Measurements from ENCODE around the gene KLF14. TPM values are rescaled to one million over a fixed set of nuclear protein-coding genes. Genes with fewer than 3 reads are reported as not detected.
"Not testable (repeated sequence)": the region's sequence is repeated elsewhere in the genome, so short reads cannot be mapped to it uniquely, and the experiment has no call there.

KLF14 gene
- under 1 TPM; 0.56 to 0.77 (median 0.68) TPM for polyA plus RNA-seq (ENCODE audit: insufficient read length in 4 of 4)

DNA sequence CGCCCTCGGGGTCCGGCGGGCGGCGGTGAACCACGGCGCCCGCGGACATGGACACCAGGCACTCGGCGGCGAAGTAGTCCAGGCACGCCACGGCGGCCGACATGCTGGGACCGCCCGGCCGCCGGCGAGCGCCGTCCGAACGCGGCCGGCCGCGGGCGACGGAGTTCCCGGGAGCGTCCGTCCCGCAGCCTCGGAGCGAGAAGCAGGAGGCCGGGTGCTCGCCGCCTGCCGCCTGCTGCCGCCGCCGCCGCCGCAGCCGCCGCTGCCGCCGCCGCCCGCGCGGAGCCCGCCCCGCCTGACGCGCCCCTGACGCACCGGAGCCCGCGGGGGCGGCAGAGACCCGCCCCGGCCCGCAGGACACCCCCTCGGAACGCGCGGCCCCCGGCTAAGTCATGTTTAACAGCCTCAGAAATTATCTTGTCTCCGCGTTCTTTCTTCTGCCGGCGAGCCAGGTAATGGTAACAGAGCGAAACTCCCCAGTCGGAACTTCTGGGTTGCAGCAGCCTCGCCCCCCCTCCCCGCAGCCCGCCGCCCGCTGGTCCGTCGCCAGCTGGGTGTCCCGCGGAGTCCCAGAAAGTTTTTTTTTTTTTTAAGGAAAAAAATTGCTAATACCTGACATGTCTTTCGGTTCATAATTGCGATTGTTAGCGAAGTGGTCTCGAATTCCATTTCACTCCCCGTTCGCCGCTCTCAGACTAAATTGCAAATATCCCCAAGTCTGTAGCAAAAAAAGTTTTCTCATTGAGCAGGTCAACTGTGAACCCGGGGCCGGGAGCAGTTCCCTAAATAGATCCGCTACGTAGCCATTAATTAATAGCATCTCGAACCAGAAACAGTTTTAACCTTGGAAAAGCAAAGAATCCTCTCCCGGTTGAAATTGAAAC is at the start of gene KLF14:
TSS of gene KLF14 (minus strand) at position 277 of the 884 bp plus-strand sequence. CDS start at position 103, 174 bp downstream.
- DNase-seq (ENCODE audit: low read depth in 4 of 4, low spot score in 3 of 4): peak in 1 of 4 donors; percentile 27

DNA sequence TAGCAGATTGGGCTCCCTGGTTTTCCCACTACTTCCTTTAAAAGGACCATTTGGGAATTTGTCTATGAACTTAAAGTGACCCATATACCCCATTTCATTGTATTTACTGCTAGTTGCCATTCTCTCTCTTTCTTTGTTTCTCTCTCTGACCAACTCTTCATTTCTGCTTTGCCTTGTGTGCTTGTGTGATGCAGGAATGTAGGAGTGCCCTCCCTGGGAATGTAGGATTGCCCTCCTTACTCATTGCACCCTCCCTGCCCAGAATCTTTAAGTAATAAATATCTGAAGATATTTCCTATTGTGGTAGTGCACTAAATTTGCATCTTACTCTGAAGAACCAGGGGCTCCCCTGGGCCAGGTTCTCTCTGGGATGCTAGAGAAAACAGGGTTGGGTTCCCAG is 47.3 kb upstream of the KLF14 start:
- no peak for DNase-seq (ENCODE audit: low read depth in 4 of 4, low spot score in 3 of 4)

- no peak for DNase-seq (ENCODE audit: low read depth in 4 of 4, low spot score in 3 of 4)
Measured at GRCh38 chr7:130777426-130777825, 43.4 kb upstream of the KLF14 start.

DNA sequence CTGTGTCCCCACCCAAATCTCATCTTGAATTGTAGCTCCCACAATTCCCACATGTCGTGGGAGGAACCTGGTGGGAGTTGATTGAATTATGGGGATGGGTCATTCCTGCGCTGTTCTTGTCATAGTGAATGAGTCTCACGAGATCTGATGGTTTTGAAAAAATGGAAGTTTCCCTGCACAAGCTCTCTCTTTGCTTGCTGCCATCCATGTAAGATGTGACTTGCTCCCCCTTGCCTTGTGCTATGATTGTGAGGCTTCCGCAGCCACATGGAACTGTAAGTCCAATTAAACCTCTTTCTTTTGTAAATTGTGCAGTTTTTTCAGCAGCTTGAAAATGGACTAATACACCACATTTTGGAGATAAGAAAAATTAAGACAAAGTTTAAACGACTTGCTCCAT is 38.4 kb upstream of the KLF14 start:
- DNase-seq (ENCODE audit: low read depth in 4 of 4, low spot score in 3 of 4): not testable (repeated sequence)

GRCh38 chr7:130768854-130769253 is 34.8 kb upstream of the KLF14 start:
- DNase-seq (ENCODE audit: low read depth in 4 of 4, low spot score in 3 of 4): no peak

- not testable (repeated sequence) for DNase-seq (ENCODE audit: low read depth in 4 of 4, low spot score in 3 of 4)
Measured at GRCh38 chr7:130764569-130764968, 30.6 kb upstream of the KLF14 start.

DNA sequence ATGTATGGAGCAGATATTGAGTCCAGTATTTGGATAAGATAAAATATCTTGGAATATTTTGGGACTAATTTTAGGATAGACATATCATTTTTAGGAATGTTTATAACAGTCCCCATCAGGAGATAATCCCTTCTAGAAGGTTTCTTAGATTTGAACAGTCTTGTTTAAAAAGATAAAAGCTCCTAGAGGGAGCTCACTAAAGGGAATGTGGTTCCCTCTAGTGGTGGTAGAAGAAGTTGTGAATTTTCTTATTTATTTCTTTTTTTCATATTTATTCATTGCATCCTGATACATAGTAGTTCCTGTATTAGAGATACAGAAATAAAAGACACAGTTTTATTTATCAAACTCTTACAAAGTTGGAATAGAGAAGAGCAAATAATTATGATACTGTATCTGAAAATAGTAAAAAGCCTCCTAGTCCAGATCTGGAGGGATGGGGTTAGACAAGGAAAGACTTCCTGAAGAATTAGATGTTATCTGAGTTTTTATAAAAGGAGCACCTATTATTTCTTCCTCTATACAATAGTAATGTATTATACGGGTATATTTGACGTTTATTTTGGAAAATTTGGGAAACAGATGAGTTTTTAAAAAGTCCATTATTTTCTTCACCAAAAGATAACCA is 24.5 kb upstream of the KLF14 start:
- DNase-seq (ENCODE audit: low read depth in 4 of 4, low spot score in 3 of 4): peak in 1 of 4 donors; percentile 37

- no peak for DNase-seq (ENCODE audit: low read depth in 4 of 4, low spot score in 3 of 4)
Measured at GRCh38 chr7:130756316-130756715, 22.3 kb upstream of the KLF14 start.

GRCh38 chr7:130752424-130752823 is 18.4 kb upstream of the KLF14 start:
- no peak for DNase-seq (ENCODE audit: low read depth in 4 of 4, low spot score in 3 of 4)

- DNase-seq (ENCODE audit: low read depth in 4 of 4, low spot score in 3 of 4): no peak
Measured at GRCh38 chr7:130750755-130751154, 16.7 kb upstream of the KLF14 start.

DNA sequence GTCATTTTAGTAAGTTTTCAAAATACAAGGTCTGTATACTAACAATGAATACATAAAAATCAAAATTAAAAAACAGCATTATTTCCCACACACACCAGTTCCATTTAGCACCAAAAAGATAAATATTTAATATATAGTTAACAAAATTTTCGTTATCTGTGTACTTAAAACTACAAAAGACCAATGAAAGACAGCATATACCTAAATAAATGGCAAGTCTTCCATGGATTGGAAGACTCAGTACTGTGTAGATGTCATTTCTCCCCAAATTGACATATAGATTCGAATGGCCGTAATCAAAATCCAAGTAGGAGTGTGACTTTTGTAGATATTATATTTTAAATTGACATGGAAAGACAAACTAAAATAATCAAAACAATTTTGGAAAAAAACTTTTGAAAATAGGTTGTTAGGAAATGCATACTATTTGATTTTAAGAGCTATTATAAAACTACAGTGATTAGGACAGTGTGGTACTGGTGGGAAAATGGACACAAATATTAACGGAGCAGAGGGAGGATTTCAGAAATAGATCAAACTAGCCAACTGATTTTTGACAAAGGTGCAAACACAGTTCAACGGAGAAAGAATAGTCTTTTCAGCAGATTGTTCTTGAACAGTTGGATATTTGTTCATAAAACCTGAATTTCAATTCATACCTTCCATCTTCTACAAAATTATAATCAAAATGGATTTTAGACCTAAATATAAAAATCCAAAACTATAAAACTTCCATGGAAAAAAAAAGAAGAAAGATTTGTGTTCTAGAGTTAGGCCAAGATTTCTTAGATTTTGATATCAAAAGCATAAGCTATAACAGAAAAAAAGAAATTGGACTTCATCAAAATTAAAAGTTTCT is 14.8 kb upstream of the KLF14 start:
- DNase-seq (ENCODE audit: low read depth in 4 of 4, low spot score in 3 of 4): no peak

DNA sequence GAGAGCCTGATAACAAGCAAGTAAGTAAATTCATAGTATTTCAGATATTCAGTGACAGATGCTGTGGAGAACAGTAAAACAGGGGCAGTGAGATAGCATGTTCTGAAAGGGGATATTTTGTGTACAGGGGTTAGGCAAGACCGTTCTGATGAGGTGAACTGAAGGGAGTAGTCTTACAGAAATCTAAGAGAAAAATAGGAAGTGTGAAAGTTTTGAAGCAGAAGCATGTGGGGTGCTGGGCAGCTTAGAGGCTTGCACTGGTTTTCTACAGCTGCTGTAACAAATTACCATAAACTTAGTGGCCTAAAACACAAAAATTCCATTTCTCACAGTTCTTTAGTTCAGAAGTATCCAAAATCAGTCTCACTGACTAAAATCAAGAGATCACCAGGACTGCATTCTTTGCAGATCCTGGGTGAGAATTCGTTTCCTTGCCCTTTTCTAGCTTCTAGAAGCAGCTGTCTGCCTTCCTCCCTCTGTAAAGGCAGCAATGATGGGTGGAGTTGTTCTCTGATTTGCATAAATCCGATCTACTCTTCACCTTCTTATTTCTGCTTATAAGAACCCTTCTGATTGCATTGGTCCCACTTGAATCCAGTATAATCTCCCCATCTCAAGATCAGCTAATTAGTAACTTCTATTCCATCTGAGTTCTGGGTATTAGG is 7.5 kb upstream of the KLF14 start:
- no peak for DNase-seq (ENCODE audit: low read depth in 4 of 4, low spot score in 3 of 4)

GRCh38 chr7:130740606-130741005 is 6.6 kb upstream of the KLF14 start:
- no peak for DNase-seq (ENCODE audit: low read depth in 4 of 4, low spot score in 3 of 4)

GRCh38 chr7:130736298-130736900 is 2.4 kb upstream of the KLF14 start:
- DNase-seq (ENCODE audit: low read depth in 4 of 4, low spot score in 3 of 4): no peak

DNA sequence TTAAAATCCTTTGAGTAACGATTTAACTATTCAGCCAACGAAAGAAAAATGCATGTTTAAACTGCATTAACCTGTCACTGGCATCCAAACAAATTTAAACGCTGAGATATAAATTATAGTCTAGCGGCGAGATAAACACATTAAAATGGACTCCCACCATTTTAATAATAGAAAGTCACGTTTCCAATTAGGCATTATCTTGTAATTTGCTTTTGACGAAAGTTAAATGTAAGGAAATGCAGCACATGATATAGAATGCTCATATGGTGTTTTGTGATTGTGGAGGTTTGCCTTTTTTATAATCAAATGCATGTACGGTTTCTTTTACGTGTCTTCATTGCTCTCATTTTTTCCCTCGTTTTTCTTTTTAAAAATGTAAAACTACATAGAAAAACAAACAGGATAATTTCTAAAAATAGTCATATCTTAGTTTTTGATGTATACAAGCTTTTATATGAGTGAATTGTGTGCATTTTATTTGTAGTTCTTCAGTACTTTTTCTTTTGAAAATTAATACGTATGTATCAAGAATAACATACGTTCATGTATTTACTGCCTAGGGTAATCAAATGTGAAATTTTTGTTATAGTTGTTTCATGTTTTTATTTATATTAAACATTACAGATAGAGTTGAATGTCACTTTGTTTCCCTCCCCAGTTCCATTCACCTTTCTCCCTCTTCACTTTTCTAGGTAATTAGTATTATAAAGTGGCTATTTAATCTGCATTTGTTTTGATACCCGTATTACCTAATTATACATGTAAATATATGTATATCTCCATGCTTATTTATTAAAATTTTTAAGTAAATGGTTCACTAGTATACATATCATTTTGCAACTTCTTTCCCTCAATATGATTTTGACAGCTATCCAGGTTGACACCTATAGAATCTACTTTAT is 1.1 kb upstream of the KLF14 start:
- no peak for DNase-seq (ENCODE audit: low read depth in 4 of 4, low spot score in 3 of 4)

GRCh38 chr7:130732980-130733930 is 752 bp downstream of the KLF14 start:
- DNase-seq (ENCODE audit: low read depth in 4 of 4, low spot score in 3 of 4): no peak

- DNase-seq (ENCODE audit: low read depth in 4 of 4, low spot score in 3 of 4): no peak
Measured at GRCh38 chr7:130723784-130724183, 10.2 kb downstream of the KLF14 start.
